Measurements from ENCODE around the gene LBHD1. TPM values are rescaled to one million over a fixed set of nuclear protein-coding genes. Genes with fewer than 3 reads are reported as not detected.

LBHD1 gene
- total RNA-seq, 1 experiment from 2014 or later = 10.4 TPM

DNA sequence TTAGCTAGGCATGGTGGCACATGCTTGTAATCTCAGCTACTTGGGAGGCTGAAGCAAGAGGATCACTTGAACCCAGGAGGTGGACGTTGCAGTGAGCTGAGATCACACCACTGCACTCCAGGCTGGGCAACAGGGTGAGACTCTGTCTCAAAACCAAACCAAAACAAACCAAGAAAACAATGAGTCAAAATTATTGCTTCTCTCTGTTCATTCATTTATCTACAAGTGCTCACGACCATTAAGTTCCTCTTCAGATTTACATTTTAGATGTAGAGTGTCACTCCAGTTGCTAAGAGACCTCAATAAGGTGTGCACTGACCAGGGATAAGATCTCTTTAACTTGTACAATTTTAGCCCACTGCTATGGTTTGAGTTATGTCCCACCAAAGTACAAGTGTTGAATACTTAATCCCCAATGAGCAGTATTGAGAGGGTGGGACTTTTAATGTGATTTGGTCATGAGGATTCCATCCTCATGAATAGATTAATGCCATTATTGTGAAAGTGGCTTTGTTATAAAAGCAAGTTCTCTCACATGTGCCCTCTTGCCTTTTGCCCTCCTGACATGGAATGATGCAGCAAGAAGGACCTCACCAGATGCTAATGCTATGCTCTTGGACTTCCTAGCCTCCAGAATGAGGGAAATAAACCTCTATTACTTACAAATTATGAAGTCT, 47.4 kb upstream of the LBHD1 start:
- Histone ChIP-seq H3K4ac (ENCODE audit: low read depth, low read length) (no peak overlapping the region), H3K56ac (ENCODE audit: insufficient read length, low read depth, low read length) (no peak overlapping the region), H2BK120ac (ENCODE audit: low read depth, low read length, poor library complexity, severe bottlenecking) (no peak overlapping the region), H3K79me1 (ENCODE audit: insufficient read depth, low read depth, low read length, poor library complexity, severe bottlenecking) (peaks cover 5% of the 10 kb centered on the region), H3K9ac (ENCODE audit: extremely low read depth, insufficient read length, low read length) (no peak overlapping the region), H2AK5ac (ENCODE audit: insufficient read length, low read length) (no peak overlapping the region), H2BK15ac (ENCODE audit: low read depth, low read length) (no peak overlapping the region), H3K23ac (ENCODE audit: insufficient read length, low read depth, low read length) (no peak overlapping the region), H4K20me1 (ENCODE audit: control insufficient read depth, insufficient read depth, insufficient read length) (no peaks in the 10 kb centered on the region), H3K23me2 (ENCODE audit: insufficient read length, low read depth, low read length, poor library complexity, severe bottlenecking) (no peaks in the 10 kb centered on the region), H3K27me3 (ENCODE audit: insufficient read depth, low read length) (no peaks in the 10 kb centered on the region), H2BK5ac (ENCODE audit: insufficient read length, low read length) (no peak overlapping the region), H3K4me2 (ENCODE audit: insufficient read depth, insufficient read length, low read length) (no peak overlapping the region), H4K8ac (replicated peaks; ENCODE audit: insufficient read length, low read depth, low read length) (no peak overlapping the region), H3K9me3 (ENCODE audit: control insufficient read depth, low read depth, low read length) (no peaks in the 10 kb centered on the region), H3K79me2 (ENCODE audit: insufficient read depth, low read length) (peaks cover 2% of the 10 kb centered on the region; the same call in 1 of the 2 replicates), H4K5ac (ENCODE audit: insufficient read length, low read depth, low read length) (no peak overlapping the region), H3K27ac (ENCODE audit: insufficient read length, low read depth, low read length) (no peak overlapping the region), H3K14ac (ENCODE audit: insufficient read depth, low read length) (no peak overlapping the region), H4K91ac (ENCODE audit: insufficient read length, low read depth, low read length) (no peak overlapping the region), H3T11ph (ENCODE audit: low read length) (no peak overlapping the region), H3K4me1 (ENCODE audit: insufficient read depth, low read length) (no peaks in the 10 kb centered on the region), H2AFZ (ENCODE audit: low read length) (no peak overlapping the region), H2BK12ac (ENCODE audit: insufficient read length, low read depth, low read length) (no peak overlapping the region), H3K18ac (ENCODE audit: insufficient read length, low read depth, low read length) (no peak overlapping the region), H2BK20ac (ENCODE audit: low read depth, low read length, poor library complexity, severe bottlenecking) (no peak overlapping the region)
- no peak for DNase-seq
- no CpG with 5 or more reads among the region's 2 CpGs for WGBS (ENCODE audit: extremely low coverage, insufficient read length, low lambda C conversion rate)
- TF ChIP-seq CTCF (conservative IDR thresholded peaks at IDR 0.05) = no peak
- Mint-ChIP-seq H3K4me3 (no peak overlapping the region), H3K36me3 (ENCODE audit: insufficient read depth in 1 of 3, low read depth in 3 of 3) (peaks cover 71 to 98% (median 97%) of the 10 kb centered on the region in 3 experiments), H3K4me1 (peaks cover 4 to 28% of the 10 kb centered on the region in 2 experiments; a peak in 3 of 4 replicates), H3K9me3 (no peaks in the 10 kb centered on the region), H3K27me3 (ENCODE audit: low read depth) (no peaks in the 10 kb centered on the region), H3K27ac (no peak overlapping the region)

Measured in H9 (cell line).